AG04450 (cell line): ENCODE data around the gene MSL3B.

Experiments
- CTCF ChIA-PET: fragments of 300-600, 350-600 bp; formaldehyde crosslinking; extraction: SDS; loops from one replicate; lab custom pipeline; 2022; ENCODE audit warnings: antibody characterized with exemption, inconsistent platforms; lab: Charles Lee
- POLR2A ChIA-PET: fragments of 350-600 bp; formaldehyde crosslinking; extraction: SDS; loops from one replicate; lab custom pipeline; 2021; ENCODE audit warnings: antibody characterized with exemption, inconsistent platforms; lab: Yijun Ruan, JAX
- DNase-seq: peaks from one replicate; pipeline ENCODE4 v3.0.0-alpha.2; 2011; ENCODE audit warnings: low read depth, low spot score
- H3K27ac ChIP-seq: one replicate; pipeline ENCODE4 v1.5.1; 2012; ENCODE audit warnings: low read depth, low read length, control low read depth
- H3K27me3 ChIP-seq: one replicate; pipeline ENCODE4 v1.6.0; 2012; ENCODE audit warnings: low read length; ENCODE audit not compliant: control insufficient read depth, insufficient read depth
- H3K4me3 ChIP-seq: 2 replicates; pipeline ENCODE4 v1.5.1; 2011; ENCODE audit warnings: mild to moderate bottlenecking, low read depth, low read length, control low read depth
- H3K9me3 ChIP-seq: 2 replicates; pipeline ENCODE4 v1.5.1; 2012; ENCODE audit warnings: low read length; ENCODE audit not compliant: control insufficient read depth, insufficient read depth
- CTCF ChIP-seq: IDR thresholded peaks from 2 replicates; pipeline ENCODE4 v1.5.1; 2011; ENCODE audit warnings: low read depth, low read length, control low read depth, inconsistent platforms

Gene MSL3B

GRCh38 chr2:233817995-233818638, 50.1 kb downstream of the MSL3B start:
- Histone ChIP-seq H3K27ac (no peak overlapping the region), H3K4me3 (no peak overlapping the region), H3K27me3 (peaks cover 6% of the 10 kb centered on the region), H3K9me3 (no peaks in the 10 kb centered on the region; the same call in 1 of the 2 replicates)
- no peak for DNase-seq
- POLR2A ChIA-PET, result no interaction called here
- CTCF ChIA-PET, result no interaction called here
- no peak for TF ChIP-seq CTCF

- Histone ChIP-seq H3K27me3 (peaks cover 6% of the 10 kb centered on the region), H3K4me3 (no peak overlapping the region), H3K9me3 (no peaks in the 10 kb centered on the region; the same call in 1 of the 2 replicates), H3K27ac (no peak overlapping the region)
- POLR2A ChIA-PET, result no interaction called here
- DNase-seq, result no peak
- TF ChIP-seq CTCF, result no peak
- CTCF ChIA-PET, result no interaction called here
These were observed 50.8 kb downstream of the MSL3B start for GRCh38 chr2:233817361-233817911.

- H3K27ac ChIP-seq, result no peak overlapping the region
- no peak for DNase-seq
- CTCF ChIA-PET, result interaction anchor here (0.6 kb wide), 1 partner anchor 16 kb away, joined by 3 read pairs; no protein-coding TSS in a partner anchor
These were observed 51.4 kb downstream of the MSL3B start for GRCh38 chr2:233816771-233817170.

GRCh38 chr2:233816334-233816733, 51.9 kb downstream of the MSL3B start:
- TF ChIP-seq CTCF, result no peak
- no peak overlapping the region for H3K4me3 ChIP-seq
- POLR2A ChIA-PET, result no interaction called here

More at GRCh38 chr2:233816771-233817170, 51.4 kb downstream of the MSL3B start:
- POLR2A ChIA-PET, result no interaction called here
- H3K9me3 ChIP-seq, result no peaks in the 10 kb centered on the region; the same call in 1 of the 2 replicates
- no peak for TF ChIP-seq CTCF
- no peak overlapping the region for H3K4me3 ChIP-seq
- H3K27me3 ChIP-seq, result peaks cover 2% of the 10 kb centered on the region

GRCh38 chr2:233815861-233816260, 52.3 kb downstream of the MSL3B start:
- ChIA-PET POLR2A (no interaction called here), CTCF (no interaction called here)
- TF ChIP-seq CTCF, result no peak
- Histone ChIP-seq H3K27ac (no peak overlapping the region), H3K27me3 (peaks cover 4% of the 10 kb centered on the region), H3K4me3 (no peak overlapping the region), H3K9me3 (no peaks in the 10 kb centered on the region; the same call in 1 of the 2 replicates)
- no peak for DNase-seq

More at GRCh38 chr2:233816334-233816733, 51.9 kb downstream of the MSL3B start:
- DNase-seq, result no peak
- CTCF ChIA-PET, result interaction anchor here (0.6 kb wide), 1 partner anchor 16 kb away, joined by 3 read pairs; no protein-coding TSS in a partner anchor
- Histone ChIP-seq H3K27me3 (peaks cover 2% of the 10 kb centered on the region), H3K9me3 (no peaks in the 10 kb centered on the region; the same call in 1 of the 2 replicates), H3K27ac (no peak overlapping the region)
